K562 (cell line): ENCODE data around the gene CHDH. TPM values are rescaled to one million over a fixed set of nuclear protein-coding genes. Genes with fewer than 3 reads are reported as not detected.

Experiments
- ATAC-seq: fragments of 200-7000 bp; cut with Tn5 transposase; 3 replicates; pipeline ENCODE4 v1.9.1; 2020; ENCODE audit warnings: moderate library complexity
- BruUV-seq: library from RNA; stranded (reverse); fragments of 400-500 nt; replicated peaks from 2 replicates; lab custom pipeline; 2021; lab: Mats Ljungman, UMichigan
- CTCF ChIA-PET: fragments of 300-600 bp; formaldehyde crosslinking; extraction: SDS; loops from one replicate; lab custom pipeline; 2021; ENCODE audit warnings: low intra/inter-chr PET ratio; lab: Yijun Ruan, JAX
- POLR2A ChIA-PET: fragments of 300-600, 350-650 bp; sonication (Branson Sonifier 250); formaldehyde crosslinking; extraction: SDS; loops from one replicate; lab custom pipeline; 2021; ENCODE audit warnings: antibody characterized with exemption, inconsistent platforms; lab: Yijun Ruan, JAX
- DNase-seq, 4 experiments: peaks; one replicate each; pipeline versions ENCODE4 v3.0.0 to v3.0.0-alpha.2; 2011 to 2018; ENCODE audit warnings: low spot score in 3 of 4, mixed read lengths in 3 of 4; ENCODE audit errors: extremely low read depth in 1 of 4
- FAIRE-seq: peaks from 2 replicates; lab custom pipeline; 2011; peaks lifted over from hg19 to GRCh38; lab: Jason Lieb, UNC
- H2AFZ ChIP-seq: 2 replicates; pipeline ENCODE4 v1.6.0; 2011; ENCODE audit warnings: low read depth, low read length, control low read depth, inconsistent platforms
- H3K27ac ChIP-seq: fragments of 200-600 bp; 3 replicates; pipeline ENCODE4 v1.8.0; 2011; ENCODE audit warnings: low read depth, mild to moderate bottlenecking, control low read depth, inconsistent platforms, low read length, moderate library complexity, mixed read lengths; ENCODE audit errors: extremely low read depth
- H3K27me3 ChIP-seq, 2 experiments: fragments of 300-600 bp in 1 of 2; 2 replicates in 1 of 2; 3 replicates in 1 of 2; pipeline versions ENCODE4 v1.6.0 to v1.8.0; 2011; ENCODE audit warnings: inconsistent platforms in 2 of 2, low read length in 2 of 2, mild to moderate bottlenecking in 1 of 2, mixed read lengths in 1 of 2, moderate library complexity in 1 of 2; ENCODE audit not compliant: control insufficient read depth in 2 of 2, insufficient read depth in 2 of 2
- H3K36me3 ChIP-seq: fragments of 300-600 bp; 3 replicates; pipeline ENCODE4 v1.8.0; 2011; ENCODE audit warnings: mild to moderate bottlenecking, low read length, inconsistent platforms; ENCODE audit not compliant: control insufficient read depth, insufficient read depth
- H3K4me1 ChIP-seq, 2 experiments: fragments of 200-600 bp in 1 of 2; replicated peaks in 1 of 2; 2 replicates in 1 of 2; 3 replicates in 1 of 2; pipeline versions ENCODE4 v1.5.1 to v1.8.0; 2011; ENCODE audit warnings: inconsistent platforms in 2 of 2, low read length in 2 of 2, mild to moderate bottlenecking in 1 of 2, mixed read lengths in 1 of 2, moderate library complexity in 1 of 2; ENCODE audit not compliant: control insufficient read depth in 2 of 2, insufficient read depth in 2 of 2
- H3K4me2 ChIP-seq: 2 replicates; pipeline ENCODE4 v1.6.1; 2011; ENCODE audit warnings: low read length, control low read depth, inconsistent platforms, mixed read lengths; ENCODE audit not compliant: insufficient read depth
- H3K4me3 ChIP-seq: fragments of 200-600 bp; sonication (generic), shearing (Covaris generic); 2 replicates; pipeline ENCODE4 v1.5.1; 2016; ENCODE audit warnings: control low read depth, inconsistent platforms
- H3K79me2 ChIP-seq: fragments of 200-600 bp; 3 replicates; pipeline ENCODE4 v1.8.0; 2011; ENCODE audit warnings: low read length, inconsistent platforms; ENCODE audit not compliant: control insufficient read depth, insufficient read depth
- H3K9ac ChIP-seq, 2 experiments: 2 replicates each; pipeline versions ENCODE4 v1.6.0 to v1.6.1; 2011; ENCODE audit warnings: low read depth in 2 of 2, low read length in 2 of 2, control low read depth in 1 of 2, inconsistent platforms in 1 of 2, mild to moderate bottlenecking in 1 of 2, mixed read lengths in 1 of 2; ENCODE audit not compliant: insufficient read depth in 1 of 2
- H3K9me1 ChIP-seq: one replicate; pipeline ENCODE4 v1.6.0; 2011; ENCODE audit warnings: inconsistent platforms, mild to moderate bottlenecking, low read length, moderate library complexity; ENCODE audit not compliant: control insufficient read depth, insufficient read depth
- H3K9me3 ChIP-seq: replicated peaks from 2 replicates; pipeline ENCODE4 v1.5.1; 2011; ENCODE audit warnings: low read depth, low read length, inconsistent platforms; ENCODE audit not compliant: control insufficient read depth, insufficient read depth
- H4K20me1 ChIP-seq: replicated peaks from 2 replicates; pipeline ENCODE4 v1.6.1; 2011; ENCODE audit warnings: low read length, inconsistent platforms, mixed read lengths; ENCODE audit not compliant: control insufficient read depth, insufficient read depth
- CHCHD3 ChIP-seq: fragments of 250-450 bp; sonication (Bioruptor Pico); IDR thresholded peaks from 2 replicates; pipeline ENCODE4 v2.1.2; 2022; ENCODE audit warnings: mild to moderate bottlenecking
- E4F1 ChIP-seq: fragments of 250-450 bp; sonication (Bioruptor Pico); IDR thresholded peaks from 2 replicates; pipeline ENCODE4 v1.5.0; 2021; ENCODE audit warnings: mild to moderate bottlenecking, borderline replicate concordance
- IRF9 ChIP-seq: fragments of 450-650 bp; IDR thresholded peaks from 2 replicates; pipeline ENCODE4 v1.6.1; 2016; ENCODE audit warnings: missing biosample characterization, missing genetic modification characterization
- KDM5B ChIP-seq: fragments of 200-600 bp; sonication (generic); IDR thresholded peaks from 2 replicates; pipeline ENCODE4 v1.6.1; 2012; ENCODE audit warnings: low read depth, mild to moderate bottlenecking, moderate library complexity, low read length, control low read depth, inconsistent platforms; ENCODE audit not compliant: insufficient replicate concordance
- MED1 ChIP-seq: sonication (generic); formaldehyde crosslinking; IDR thresholded peaks from 2 replicates; pipeline ENCODE4 v1.8.1; 2023; ENCODE audit warnings: missing genetic modification reagents, borderline replicate concordance
- NCOA4 ChIP-seq: fragments of 450-650 bp; IDR thresholded peaks from 2 replicates; pipeline ENCODE4 v1.6.1; 2018; ENCODE audit warnings: mild to moderate bottlenecking; ENCODE audit not compliant: partially characterized antibody
- PHF8 ChIP-seq: fragments of 200-600 bp; sonication (generic); IDR thresholded peaks from 2 replicates; pipeline ENCODE4 v1.6.1; 2012; ENCODE audit warnings: mixed run types, mild to moderate bottlenecking, inconsistent platforms, low read length, moderate library complexity, borderline replicate concordance
- PML ChIP-seq: IDR thresholded peaks from 2 replicates; pipeline ENCODE4 v1.6.1; 2012; ENCODE audit warnings: low read length, inconsistent platforms
- RERE ChIP-seq: sonication (generic); formaldehyde crosslinking; IDR thresholded peaks from 2 replicates; pipeline ENCODE4 v1.8.0; 2023; ENCODE audit warnings: missing genetic modification reagents, mild to moderate bottlenecking, borderline replicate concordance
- TGIF2 ChIP-seq: sonication (generic); formaldehyde crosslinking; IDR thresholded peaks from 2 replicates; pipeline ENCODE4 v1.8.1; 2022; ENCODE audit warnings: mild to moderate bottlenecking, missing genetic modification reagents, moderate library complexity
- ZNF263 ChIP-seq: sonication (generic); formaldehyde crosslinking; IDR thresholded peaks from 2 replicates; pipeline ENCODE4 v1.8.0; 2022; ENCODE audit warnings: mild to moderate bottlenecking, missing genetic modification reagents, borderline replicate concordance
- WGBS: fragments of 100-300 bp; shearing (Covaris generic); methylation state at CpG from one replicate; pipeline ENCODE4 v1.1.6; 2016; ENCODE audit warnings: low coverage, mixed read lengths; ENCODE audit not compliant: insufficient coverage; ENCODE audit errors: missing lambda C conversion rate; 5-methylcytosine and 5-hydroxymethylcytosine counted together
- in situ Hi-C: fragments of 300-500 bp; cut with MboI; formaldehyde crosslinking; loops from 4 replicates; pipeline ENCODE4 v1.15.0; 2018; ENCODE audit warnings: inconsistent platforms, mixed read lengths
- intact Hi-C: fragments of 100-400 bp; cut with micrococcal nuclease; formaldehyde crosslinking; loops from 2 replicates; pipeline ENCODE4 v1.14.2; 2022
- polyA plus RNA-seq, 8 experiments: library from polyadenylated mRNA; depleted of rRNA in 4 of 8; stranded (reverse) in 5 of 8; unstranded in 3 of 8; fragments of >200 nt; fragmentation: Nextera tagmentation in 2 of 8; fragmentation: Illumina TruSeq in 1 of 8; extraction: Ambion mirVana in 2 of 8; extraction: Trizol in 1 of 8; gene quantifications; 2 replicates each; pipeline versions ENCODE4 v1.2.1 to v1.2.3, GENCODE V29; 2011 to 2014; ENCODE audit warnings: inconsistent platforms in 1 of 8, missing spikeins in 1 of 8
- total RNA-seq, 7 experiments: library from RNA; depleted of rRNA in 6 of 7; stranded (reverse); fragments of >200 nt in 6 of 7; fragmentation: Illumina TruSeq in 2 of 7; extraction: Trizol in 2 of 7; gene quantifications; 2 replicates each; pipeline versions ENCODE4 v1.2.1 to v1.2.3, GENCODE V29; 2011 to 2021; ENCODE audit warnings: low replicate concordance in 1 of 7

Gene CHDH
- total and polyA plus RNA-seq, 9 of the 15 experiments (the other 6 are each of a cell fraction or from before 2014, with no cell fraction given), result 0.06 to 1.9 (median 0.46) TPM

- H3K4me2 ChIP-seq, result no peak overlapping the region
- H3K79me2 ChIP-seq, result no peaks in the 10 kb centered on the region
- WGBS, result 0% methylated on average over 3 of the region's 3 CpGs
- no peak overlapping the region for H2AFZ ChIP-seq
- intact Hi-C loops (no loop called here), in situ Hi-C loops (no loop called here)
- H3K27ac ChIP-seq, result no peak overlapping the region
- ATAC-seq, result no peak
- H3K36me3 ChIP-seq, result no peaks in the 10 kb centered on the region
- FAIRE-seq, result no peak
- peaks cover 0 to 52% of the 10 kb centered on the region in 2 experiments; a peak in 3 of 5 replicates for H3K27me3 ChIP-seq
- POLR2A ChIA-PET, result no interaction called here
- H3K9ac ChIP-seq, result no peak overlapping the region
- no peaks in the 10 kb centered on the region for H3K9me3 ChIP-seq
- TF ChIP-seq CHCHD3 (CRISPR knock-in tag), result no peak
- no peak for TF ChIP-seq PML
- no peak for TF ChIP-seq PHF8
- no peak for TF ChIP-seq KDM5B
- TF ChIP-seq RERE (CRISPR knock-in tag), result no peak
- TF ChIP-seq MED1 (CRISPR knock-in tag), result no peak
- TF ChIP-seq TGIF2 (CRISPR knock-in tag), result no peak
- TF ChIP-seq E4F1 (CRISPR knock-in tag), result no peak
- TF ChIP-seq IRF9 (tag), result no peak
- no peak for TF ChIP-seq NCOA4
- no peak for TF ChIP-seq ZNF263 (CRISPR knock-in tag)
- no peak overlapping the region for H3K4me3 ChIP-seq
- DNase-seq, result no peak
- H3K4me1 ChIP-seq, result no peaks in the 10 kb centered on the region
- H4K20me1 ChIP-seq, result no peaks in the 10 kb centered on the region; the same call in 1 of the 2 replicates
- no peaks in the 10 kb centered on the region for H3K9me1 ChIP-seq
- no TSS peak for BruUV-seq
- CTCF ChIA-PET, result no interaction called here
Measured at GRCh38 chr3:53794597-53794996, 51.6 kb downstream of the CHDH start.
